NCI-H128 (cell line): ENCODE results near the gene CD1B.
"Not testable (repeated sequence)": the region's sequence is repeated elsewhere in the genome, so short reads cannot be mapped to it uniquely, and the experiment has no call there.

Experiments
- DNase-seq: peaks from one replicate; lab custom pipeline; 2025; ENCODE audit not compliant: unreplicated experiment; lab: John Stamatoyannopoulos, UW

The CD1B gene

DNA sequence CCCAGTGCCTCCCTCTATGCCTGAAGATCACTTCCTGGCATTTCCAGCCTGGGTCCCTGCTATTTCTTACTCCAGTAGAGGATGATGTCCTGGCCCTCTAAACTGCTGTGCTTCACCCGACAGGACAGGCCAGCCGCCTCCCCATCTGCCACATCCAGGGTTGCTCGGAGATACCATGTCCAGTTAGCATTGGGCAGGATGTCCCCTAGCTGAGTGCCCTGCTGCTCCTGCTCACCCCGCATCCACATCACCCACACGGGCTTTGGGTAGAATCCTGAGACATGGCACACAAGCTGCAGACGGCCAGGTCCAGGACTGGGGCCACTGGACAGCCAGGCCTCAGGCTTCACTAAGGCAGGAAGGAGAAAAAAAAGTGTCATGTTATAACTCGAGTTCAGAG, 2.0 kb downstream of the CD1B start:
- DNase-seq, result no peak

DNA sequence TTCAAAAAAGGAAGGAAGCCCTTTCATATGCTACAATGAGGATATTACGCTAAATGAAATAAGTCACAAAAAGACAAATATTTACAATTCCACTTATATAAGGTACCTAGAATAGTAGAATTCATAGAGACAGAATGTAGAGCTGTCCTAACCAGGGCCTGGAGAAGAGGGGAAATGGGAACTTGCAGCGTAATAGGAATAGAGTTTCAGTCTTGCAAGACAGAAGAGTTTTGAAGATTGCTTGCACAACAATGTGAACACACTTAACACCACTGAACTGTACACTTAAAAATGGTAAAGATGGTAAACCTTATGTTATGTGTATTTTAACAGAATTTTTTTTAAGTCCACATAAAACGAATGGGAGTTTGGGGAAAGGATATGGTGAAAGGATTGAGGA, 2.9 kb downstream of the CD1B start:
- DNase-seq, result no peak

DNA sequence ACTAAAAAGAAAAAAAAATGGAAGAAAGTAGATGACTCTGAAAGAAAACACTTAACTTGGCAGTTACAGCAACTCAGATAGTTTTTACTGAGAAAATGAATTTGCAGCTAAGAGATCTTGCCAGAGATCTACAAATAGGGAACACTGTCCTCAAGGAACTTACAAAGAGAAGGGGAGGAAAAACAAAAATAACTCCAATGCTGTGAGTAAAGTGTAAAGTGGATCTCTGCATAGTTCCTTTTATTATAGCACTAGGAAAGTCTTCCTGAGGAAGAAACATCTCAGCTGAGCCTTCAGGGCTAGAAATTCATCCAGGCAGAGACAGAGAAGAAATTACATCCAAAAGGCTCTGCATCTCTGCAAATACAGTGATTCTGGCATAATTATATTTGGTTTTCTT, 3.9 kb downstream of the CD1B start:
- DNase-seq, result no peak

DNA sequence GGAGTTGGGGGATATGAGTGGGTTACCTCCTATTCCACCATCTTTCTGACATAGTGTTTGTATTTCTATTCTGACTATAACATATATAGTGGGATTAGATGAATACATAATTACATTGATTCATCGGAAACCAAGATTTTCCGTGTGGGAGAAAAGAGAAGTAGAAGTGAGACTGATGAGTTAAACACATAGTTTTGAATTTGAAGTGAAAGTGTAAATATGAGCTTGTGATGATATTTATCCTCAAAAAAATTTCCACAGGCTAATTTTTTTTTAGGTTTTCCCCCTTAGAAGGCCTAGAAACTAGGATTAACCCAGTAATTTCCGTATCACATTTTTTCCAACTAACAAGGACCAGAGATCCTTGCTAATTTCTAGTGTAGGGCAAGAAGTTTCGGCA, 6.9 kb downstream of the CD1B start:
- no peak for DNase-seq

DNA sequence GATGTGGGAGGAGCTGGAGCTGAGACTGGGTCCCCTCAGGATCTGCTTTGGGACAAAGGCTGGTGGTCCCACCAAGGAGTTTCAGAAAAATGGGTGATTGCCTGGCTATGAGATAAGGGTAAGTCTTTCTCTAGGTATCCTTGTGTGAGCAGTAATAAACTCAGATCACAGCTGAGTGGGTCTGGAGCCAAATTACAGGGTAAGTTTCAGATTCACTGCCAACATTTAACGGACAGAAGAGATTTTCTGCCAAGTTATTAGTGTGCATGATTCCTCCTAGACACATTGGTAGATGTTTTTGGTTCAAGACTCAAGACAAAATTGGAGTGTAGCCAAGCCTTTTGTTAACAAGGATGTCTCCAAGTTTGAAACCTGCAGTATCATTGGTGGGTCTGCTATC, 7.5 kb downstream of the CD1B start:
- DNase-seq, result no peak

DNA sequence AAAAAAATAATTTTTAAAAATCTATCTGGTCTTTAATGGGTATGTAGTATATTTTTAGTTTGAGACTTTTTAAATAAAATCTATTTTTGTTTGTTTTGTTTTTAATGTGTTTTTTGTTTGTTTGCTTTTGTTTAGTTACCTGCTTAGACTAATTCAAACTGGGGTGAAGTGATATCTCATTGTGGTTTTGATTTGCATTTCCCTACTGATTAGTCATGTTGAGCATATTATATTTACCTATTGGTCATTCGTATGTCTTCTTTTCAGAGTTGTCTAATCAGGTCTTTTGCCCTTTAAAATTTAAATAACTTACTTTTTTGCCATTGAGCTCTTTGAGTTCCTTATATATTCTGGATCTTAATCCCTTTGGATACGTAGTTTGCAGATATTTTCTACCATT, 20.3 kb downstream of the CD1B start:
- no peak for DNase-seq

DNA sequence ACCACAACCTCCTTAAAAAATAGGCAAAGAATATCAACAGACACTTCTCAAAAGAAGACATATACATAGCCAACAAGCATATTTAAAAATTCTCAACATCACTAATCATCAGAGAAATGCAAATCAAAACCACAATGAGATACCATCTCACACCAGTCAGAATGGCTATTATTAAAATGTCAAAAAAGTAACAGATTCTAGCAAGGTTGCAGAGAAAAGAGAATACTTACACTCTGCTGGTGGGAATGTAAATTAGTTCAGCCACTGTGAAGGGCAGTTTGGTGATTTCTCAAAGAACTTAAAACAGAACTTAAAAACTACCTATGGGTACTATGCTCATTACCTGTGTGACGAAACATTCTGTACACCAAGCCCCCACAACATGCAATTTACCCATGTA, 20.7 kb downstream of the CD1B start:
- DNase-seq, result no peak

DNA sequence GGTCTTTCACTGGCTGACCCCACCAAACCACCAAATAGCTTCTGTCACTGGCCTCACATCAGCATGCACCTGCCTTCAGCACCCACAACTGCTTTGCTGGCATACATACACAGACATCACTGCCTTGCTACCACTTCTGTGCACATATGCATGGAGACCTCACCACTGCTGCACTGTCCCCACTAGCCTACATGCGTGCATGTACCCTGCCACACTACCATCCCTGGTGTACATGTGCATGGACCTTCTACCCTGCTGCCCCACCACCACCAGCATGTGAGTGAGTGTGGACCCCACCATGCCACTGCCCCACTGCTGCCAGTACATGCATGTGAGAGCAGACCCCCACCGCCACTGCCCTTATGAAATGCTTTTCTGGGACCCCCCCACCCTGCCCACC, 35.5 kb downstream of the CD1B start:
- DNase-seq, result no peak

DNA sequence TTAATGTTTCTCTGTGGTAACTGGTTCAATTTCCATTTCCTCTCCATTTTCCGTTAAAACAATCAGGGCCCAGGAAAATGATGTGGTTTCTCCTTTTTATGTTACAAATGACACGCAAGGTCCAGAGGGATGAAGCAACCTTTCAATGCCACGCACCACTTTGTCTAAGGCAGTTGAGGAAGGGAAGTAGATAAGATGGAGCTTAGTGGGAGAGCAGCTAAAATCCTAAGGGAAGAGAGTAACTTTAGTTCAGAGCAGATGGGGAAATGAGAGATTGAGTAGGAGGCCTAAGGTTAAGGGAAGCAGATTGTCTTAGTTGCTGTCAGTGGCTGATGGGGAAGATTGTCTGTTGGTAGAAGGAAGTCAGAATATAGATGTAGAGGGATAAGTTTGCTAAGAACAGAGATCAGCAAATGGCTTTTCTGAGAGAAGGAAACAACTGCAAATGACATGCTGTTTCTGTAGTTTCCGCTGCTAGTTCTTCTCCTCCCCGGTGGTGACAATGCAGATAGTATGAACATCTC, 40.9 kb downstream of the CD1B start:
- no peak for DNase-seq

DNA sequence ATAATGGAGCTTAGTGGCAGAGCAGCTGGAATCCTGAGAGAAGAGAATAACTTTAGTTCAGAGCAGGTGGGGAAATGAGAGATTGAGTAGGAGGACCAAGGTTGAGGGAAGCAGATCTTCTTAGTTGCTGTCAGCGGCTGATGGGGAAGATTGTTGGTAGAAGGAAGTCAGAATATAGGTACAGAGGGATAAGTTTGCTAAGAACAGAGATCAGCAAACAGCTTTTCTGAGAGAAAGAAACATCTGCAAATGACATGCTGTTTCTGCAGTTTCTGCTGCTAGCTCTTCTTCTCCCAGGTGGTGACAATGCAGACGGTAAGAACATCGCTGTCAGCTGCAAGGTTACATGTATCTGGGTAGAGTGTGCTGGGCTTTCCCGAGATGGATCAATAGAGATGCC, 41.5 kb downstream of the CD1B start, which contains the start of gene CD1C:
TSS of gene CD1C (plus strand) at position 113 of the 400 bp plus-strand sequence. CDS start at position 255, 142 bp downstream.
- DNase-seq, result no peak

DNA sequence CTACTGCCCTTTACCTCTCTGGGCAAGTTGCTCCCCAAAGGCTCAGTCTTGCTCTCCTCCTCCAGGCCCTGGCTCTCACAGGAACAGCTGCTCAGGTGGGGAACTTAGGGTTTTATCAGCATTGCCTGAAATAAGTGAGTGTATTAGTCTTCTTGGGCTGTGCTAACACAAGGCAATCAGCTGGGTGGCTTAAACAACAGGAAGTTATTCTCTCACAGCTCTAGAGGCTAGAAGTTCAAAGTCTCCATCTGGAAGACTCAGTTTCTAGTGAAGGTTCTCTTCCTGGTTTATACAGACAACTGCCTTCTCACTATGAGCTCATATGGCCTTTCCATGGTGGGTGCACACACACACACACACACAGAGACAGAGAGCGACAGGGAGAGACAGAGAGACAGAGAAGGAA, 44.4 kb downstream of the CD1B start:
- no peak for DNase-seq

DNA sequence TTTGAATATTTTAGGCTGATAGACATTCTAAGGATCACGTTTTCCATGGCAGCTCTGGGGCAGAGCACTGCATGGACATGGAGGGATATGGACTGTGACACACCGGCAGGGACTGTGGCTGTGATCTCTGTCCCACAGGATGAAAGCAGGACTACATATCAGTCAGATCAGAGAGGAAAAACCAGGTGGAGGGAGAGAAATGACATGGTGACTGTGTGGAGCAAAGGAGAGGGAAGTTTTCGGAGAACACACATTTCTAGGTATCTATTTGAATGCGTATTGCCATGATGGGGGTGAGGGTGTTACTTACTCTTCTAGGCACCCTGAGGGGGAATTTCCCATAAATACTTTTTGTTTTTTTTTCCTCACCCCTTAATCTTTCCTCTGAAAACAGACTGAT, 44.8 kb downstream of the CD1B start:
- DNase-seq, result no peak

DNA sequence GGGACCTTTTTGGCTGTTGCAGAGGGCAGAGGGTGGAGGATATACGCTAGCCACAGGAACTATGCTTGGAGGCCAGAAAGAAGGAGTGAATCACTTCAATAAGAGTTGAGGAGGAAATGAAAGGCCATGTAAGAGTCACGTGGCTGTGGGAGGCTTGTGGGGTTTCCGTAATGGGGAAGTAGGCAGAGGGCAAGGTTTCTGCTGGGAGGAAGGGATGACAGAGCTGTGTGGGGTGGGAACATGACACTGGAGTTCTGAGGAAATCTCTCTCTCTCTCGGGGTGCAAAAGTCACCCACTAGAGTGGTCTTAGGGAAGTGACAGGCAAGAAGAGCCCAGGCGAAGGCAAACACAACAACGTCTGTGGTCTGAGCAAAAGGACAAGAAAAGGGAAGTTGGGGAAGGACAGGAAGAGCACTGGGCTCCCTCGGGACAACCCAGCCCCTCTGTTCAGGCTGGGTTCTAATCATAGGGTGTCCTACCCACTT, 45.5 kb downstream of the CD1B start:
- no peak for DNase-seq

DNA sequence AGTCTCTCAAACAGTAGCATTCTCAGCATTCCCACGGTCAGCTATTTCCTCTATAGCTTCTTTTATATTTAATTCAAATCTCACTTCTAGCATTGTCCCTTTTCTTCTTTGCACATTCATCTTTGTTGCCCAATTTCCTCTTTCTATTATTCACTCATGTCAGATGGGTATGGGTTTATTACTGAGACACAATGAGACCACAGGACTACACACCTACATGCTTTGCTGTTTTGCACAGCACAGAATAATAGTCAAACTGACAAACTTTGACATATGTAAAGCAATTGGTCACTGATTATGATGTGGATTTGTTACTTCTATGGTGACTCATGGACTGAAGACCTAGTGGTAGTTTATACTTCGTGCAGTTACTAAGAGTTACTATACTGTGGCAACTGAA, 47.4 kb downstream of the CD1B start:
- DNase-seq, result no peak

DNA sequence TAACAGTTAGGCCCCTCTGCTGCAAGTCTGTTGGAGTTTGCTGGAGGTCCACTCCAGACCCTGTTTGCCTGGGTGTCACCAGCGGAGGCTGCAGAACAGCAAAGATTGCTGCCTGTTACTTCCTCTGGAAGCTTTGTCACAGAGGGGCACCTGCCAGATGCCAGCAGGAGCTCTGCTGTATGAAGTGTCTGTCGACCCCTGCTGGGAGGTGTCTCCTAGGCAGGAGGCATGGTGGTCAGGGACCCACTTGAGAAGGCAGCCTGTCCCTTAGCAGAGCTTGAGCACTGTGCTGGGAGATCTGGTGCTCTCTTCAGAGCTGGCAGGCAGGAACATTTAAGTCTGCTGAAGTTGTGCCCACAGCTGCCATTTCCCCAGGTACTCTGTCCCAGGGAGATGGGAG, 48.9 kb downstream of the CD1B start:
- not testable (repeated sequence) for DNase-seq
